Measurements from ENCODE around the gene CRTC3.

DNA sequence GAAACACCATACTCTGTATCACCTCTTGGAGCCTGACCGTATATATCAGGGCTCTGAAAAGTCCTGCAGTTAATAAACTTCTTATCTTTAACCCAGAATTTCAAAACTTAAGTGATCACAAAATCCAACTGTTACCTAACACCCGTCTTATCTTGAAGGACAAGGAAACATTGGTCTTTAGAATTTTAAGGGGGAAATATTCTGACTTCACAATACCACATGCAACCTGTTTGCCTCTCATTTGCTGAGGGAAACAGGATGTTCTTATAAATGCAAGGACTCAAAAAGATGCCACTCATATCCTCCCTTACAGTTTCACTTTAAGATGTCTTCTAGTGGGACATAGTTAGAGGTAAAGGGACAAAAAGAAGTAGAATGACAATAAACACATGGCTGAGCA, 67.9 kb downstream of the CRTC3 start:
- TF ChIP-seq, protein P1, sequence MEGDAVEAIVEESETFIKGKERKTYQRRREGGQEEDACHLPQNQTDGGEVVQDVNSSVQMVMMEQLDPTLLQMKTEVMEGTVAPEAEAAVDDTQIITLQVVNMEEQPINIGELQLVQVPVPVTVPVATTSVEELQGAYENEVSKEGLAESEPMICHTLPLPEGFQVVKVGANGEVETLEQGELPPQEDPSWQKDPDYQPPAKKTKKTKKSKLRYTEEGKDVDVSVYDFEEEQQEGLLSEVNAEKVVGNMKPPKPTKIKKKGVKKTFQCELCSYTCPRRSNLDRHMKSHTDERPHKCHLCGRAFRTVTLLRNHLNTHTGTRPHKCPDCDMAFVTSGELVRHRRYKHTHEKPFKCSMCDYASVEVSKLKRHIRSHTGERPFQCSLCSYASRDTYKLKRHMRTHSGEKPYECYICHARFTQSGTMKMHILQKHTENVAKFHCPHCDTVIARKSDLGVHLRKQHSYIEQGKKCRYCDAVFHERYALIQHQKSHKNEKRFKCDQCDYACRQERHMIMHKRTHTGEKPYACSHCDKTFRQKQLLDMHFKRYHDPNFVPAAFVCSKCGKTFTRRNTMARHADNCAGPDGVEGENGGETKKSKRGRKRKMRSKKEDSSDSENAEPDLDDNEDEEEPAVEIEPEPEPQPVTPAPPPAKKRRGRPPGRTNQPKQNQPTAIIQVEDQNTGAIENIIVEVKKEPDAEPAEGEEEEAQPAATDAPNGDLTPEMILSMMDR (IDR thresholded peaks at IDR 0.05) = no peak
- no peak for TF ChIP-seq POLR2A (IDR thresholded peaks at IDR 0.05)
